Tibial artery (tissue), 4 donors: ENCODE results near the gene TRA2A.
"Not testable (repeated sequence)": the region's sequence is repeated elsewhere in the genome, so short reads cannot be mapped to it uniquely, and the experiment has no call there.

ENCODE experiments used
- DNase-seq, 2 donors: peaks; one replicate each; pipeline ENCODE4 v3.0.0-alpha.2; 2019
- H3K27ac ChIP-seq, 2 donors: fragments of 200-600 bp; sonication (generic) in 1 of 2; 1 replicate in 1 of 2; 2 replicates in 1 of 2; pipeline ENCODE4 v1.5.1; 2018 to 2019; ENCODE audit warnings: mild to moderate bottlenecking in 1 of 2
- H3K27me3 ChIP-seq, 2 donors: fragments of 200-600 bp; sonication (generic) in 1 of 2; one replicate each; pipeline versions ENCODE4 v1.5.1 to v1.6.0; 2016 to 2019
- H3K36me3 ChIP-seq, 3 donors: fragments of 200-600 bp; sonication (generic) in 2 of 3; one replicate each; pipeline ENCODE4 v1.5.1; 2016 to 2019; ENCODE audit warnings: mild to moderate bottlenecking in 2 of 3
- H3K4me1 ChIP-seq, 4 donors: fragments of 200-600 bp; sonication (generic) in 2 of 4; 1 replicate in 3 of 4; 2 replicates in 1 of 4; pipeline ENCODE4 v1.5.1; 2016 to 2019
- H3K4me3 ChIP-seq, 2 donors: fragments of 200-600 bp; sonication (generic) in 1 of 2; 1 replicate in 1 of 2; 2 replicates in 1 of 2; pipeline ENCODE4 v1.5.1; 2018 to 2019; ENCODE audit warnings: mild to moderate bottlenecking in 2 of 2
- H3K9me3 ChIP-seq, 3 donors: fragments of 200-600 bp; sonication (generic) in 1 of 3; one replicate each; pipeline ENCODE4 v1.5.1; 2016 to 2019
- intact Hi-C: fragments of 100-400 bp; cut with DNase I; formaldehyde crosslinking; loops from one replicate; pipeline ENCODE4 v1.15.0; 2023; ENCODE audit warnings: low total_unique reads
- TF ChIP-seq, protein P1 (sequence below), 2 experiments: fragments of 200-600 bp in 1 of 2; fragments of 450-650 bp in 1 of 2; IDR thresholded peaks; one replicate each; pipeline ENCODE4 v1.5.1; 2017 to 2019; ENCODE audit warnings: antibody characterized with exemption in 2 of 2, mild to moderate bottlenecking in 1 of 2, moderate library complexity in 1 of 2

Gene TRA2A

DNA sequence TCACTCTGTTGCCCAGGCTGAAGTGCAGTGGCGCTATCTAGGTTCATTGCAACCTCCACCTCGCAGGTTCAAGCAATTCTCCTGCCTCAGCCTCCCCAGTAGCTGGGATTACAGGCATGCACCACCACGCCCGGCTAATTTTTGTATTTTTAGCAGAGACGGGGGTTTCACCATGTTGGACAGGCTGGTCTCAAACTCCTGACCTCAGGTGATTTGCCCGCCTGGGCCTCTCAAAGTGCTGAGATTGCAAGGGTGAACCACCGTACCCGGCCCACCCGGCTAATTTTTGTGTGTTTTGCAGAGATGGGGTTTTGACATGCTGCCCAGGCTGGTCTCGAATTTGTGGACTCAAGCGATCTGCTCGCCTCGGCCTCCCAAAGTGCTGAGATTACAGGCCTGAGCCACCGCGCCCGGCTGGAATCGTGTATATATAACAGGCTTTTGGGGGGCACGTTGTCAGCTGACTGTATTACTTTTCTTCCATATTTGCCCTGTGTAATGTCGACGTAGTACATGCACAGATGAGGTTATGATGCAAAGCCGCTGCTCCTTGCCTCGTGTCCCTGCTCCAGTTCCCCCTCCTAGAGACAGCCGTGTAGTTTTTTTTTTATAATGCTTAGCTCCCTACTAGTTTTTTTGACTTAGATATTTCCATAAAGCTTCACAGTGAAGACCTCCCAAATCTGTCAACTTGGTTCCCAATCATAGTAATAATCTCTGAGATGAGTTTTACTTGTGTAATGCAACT lies 883 bp upstream of the TRA2A start:
- TF ChIP-seq, protein P1, sequence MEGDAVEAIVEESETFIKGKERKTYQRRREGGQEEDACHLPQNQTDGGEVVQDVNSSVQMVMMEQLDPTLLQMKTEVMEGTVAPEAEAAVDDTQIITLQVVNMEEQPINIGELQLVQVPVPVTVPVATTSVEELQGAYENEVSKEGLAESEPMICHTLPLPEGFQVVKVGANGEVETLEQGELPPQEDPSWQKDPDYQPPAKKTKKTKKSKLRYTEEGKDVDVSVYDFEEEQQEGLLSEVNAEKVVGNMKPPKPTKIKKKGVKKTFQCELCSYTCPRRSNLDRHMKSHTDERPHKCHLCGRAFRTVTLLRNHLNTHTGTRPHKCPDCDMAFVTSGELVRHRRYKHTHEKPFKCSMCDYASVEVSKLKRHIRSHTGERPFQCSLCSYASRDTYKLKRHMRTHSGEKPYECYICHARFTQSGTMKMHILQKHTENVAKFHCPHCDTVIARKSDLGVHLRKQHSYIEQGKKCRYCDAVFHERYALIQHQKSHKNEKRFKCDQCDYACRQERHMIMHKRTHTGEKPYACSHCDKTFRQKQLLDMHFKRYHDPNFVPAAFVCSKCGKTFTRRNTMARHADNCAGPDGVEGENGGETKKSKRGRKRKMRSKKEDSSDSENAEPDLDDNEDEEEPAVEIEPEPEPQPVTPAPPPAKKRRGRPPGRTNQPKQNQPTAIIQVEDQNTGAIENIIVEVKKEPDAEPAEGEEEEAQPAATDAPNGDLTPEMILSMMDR (IDR thresholded peaks at IDR 0.05), result no peak
- Histone ChIP-seq H3K27me3 (no peaks in the 10 kb centered on the region), H3K9me3 (no peaks in the 10 kb centered on the region), H3K27ac (peak overlapping the region; percentile 93 to 99), H3K4me1 (peaks cover 0 to 29% (median 18%) of the 10 kb centered on the region in 4 donors), H3K4me3 (peak overlapping the region; percentile 78 to 93), H3K36me3 (no peaks in the 10 kb centered on the region)
- intact Hi-C loops, result loop anchor here (5.0 kb wide), 1 partner anchor 65 kb away; the partner anchor contains the start of gene CCDC126
- DNase-seq, result peak in 1 of 2 donors; percentile 70

DNA sequence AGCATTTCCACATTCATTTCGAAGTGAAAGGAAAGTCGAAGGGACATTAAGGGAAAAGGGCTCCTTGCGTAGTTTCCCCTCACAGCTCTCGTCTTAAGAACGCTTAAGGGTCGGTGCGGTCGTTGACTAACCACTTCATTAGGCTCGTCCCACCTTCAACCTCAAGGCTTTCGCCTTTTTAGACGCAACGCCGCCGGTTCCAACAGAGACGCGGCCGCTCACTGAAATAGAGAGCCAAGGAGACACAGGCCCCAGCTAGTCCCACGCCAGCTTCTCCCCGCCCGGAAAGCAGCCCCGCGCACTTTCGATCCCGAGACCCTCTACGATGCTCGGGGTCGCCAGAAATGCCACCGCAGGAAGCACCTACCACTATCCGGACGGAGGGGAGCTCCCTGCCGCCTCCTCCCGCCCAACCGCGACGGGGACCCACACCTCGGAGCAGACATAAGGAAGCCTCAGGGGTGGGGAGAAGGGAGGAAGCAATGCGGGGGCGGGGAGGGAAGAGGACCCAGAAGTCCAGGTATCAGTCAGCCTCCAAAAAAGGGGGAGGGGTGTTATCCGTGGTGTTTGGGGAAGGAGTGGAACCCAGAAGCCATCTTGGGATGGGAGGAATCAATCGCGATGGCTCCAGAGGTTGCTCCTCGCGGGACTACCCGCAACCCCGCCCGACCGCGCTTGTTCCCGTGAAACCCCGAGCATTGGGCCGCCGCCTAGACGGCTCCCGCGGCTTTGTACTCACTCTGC lies 559 bp downstream of the TRA2A start:
- Histone ChIP-seq H3K27me3 (no peaks in the 10 kb centered on the region), H3K4me1 (peaks cover 0 to 44% (median 19%) of the 10 kb centered on the region in 4 donors), H3K9me3 (no peaks in the 10 kb centered on the region), H3K27ac (peak overlapping the region; percentile 93 to 99), H3K36me3 (no peaks in the 10 kb centered on the region), H3K4me3 (peak overlapping the region; percentile 78 to 93)
- intact Hi-C loops, result loop anchor here (5.0 kb wide), 1 partner anchor 66 kb away; the partner anchor contains the start of gene CCDC126
- TF ChIP-seq, protein P1 (IDR thresholded peaks at IDR 0.05), result no peak
- DNase-seq, result peak in 1 of 2 donors; percentile 53

DNA sequence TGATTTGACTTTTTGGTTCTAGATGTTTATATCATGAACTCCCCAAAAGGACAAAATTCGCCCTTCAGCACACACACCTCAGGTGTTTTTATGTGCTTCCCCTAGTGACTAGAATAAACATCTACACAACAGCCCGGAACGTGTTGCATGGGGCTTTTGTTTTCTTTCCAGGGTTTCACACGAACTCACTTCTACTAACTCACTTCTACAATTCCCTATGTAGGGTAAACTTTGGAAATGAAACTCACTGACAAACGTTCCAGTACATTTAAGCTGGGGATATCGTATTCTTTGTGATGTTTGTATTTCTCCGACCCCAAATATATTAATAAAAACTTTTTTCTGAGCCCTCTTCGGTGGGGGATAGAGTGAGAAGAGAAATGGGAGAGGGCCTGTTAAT lies 1.4 kb downstream of the TRA2A start:
- DNase-seq, result no peak
- intact Hi-C loops, result loop anchor here (5.0 kb wide), 1 partner anchor 67 kb away; the partner anchor contains the start of gene CCDC126
- peaks cover 0 to 52% (median 26%) of the 10 kb centered on the region in 4 donors for H3K4me1 ChIP-seq

DNA sequence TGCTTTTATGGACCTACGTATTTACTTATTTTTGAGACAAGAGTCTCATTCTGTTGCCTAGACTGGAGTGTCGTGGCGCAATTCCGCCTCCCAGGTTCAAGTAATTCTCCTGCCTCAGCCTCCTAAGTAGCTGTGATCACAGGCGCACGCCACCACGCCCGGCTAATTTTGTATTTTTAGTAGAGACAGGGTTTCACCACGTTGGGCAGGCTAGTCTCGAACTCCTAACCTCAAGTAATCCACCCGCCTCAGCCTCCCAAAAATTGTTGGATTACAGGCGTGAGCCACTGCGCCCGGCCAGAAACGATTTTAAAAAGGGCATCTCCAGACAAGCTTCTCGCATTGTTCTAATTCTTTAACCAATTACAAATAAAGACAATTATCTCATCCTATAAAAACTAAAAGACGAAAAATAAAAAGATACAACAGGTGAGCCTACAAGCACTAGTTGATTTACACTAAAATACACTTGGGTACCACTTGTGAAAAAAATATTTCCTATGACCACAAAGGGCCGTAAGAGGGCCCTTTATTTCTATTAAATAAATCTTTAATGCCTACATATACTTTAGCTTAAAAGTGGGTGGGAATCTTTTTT lies 2.4 kb downstream of the TRA2A start:
- Histone ChIP-seq H3K4me3 (peak overlapping the region in 1 of 2 donors; percentile 93), H3K36me3 (no peaks in the 10 kb centered on the region), H3K27me3 (no peaks in the 10 kb centered on the region), H3K27ac (no peak overlapping the region), H3K4me1 (peaks cover 0 to 61% (median 33%) of the 10 kb centered on the region in 4 donors), H3K9me3 (no peaks in the 10 kb centered on the region)
- TF ChIP-seq, protein P1 (IDR thresholded peaks at IDR 0.05), result no peak
- no peak for DNase-seq
- intact Hi-C loops, result no loop called here

More for the DNA sequence above, 1.4 kb downstream of the TRA2A start:
- Histone ChIP-seq H3K27me3 (no peaks in the 10 kb centered on the region), H3K27ac (peak overlapping the region; percentile 93 to 99), H3K4me3 (peak overlapping the region; percentile 78 to 93), H3K9me3 (no peaks in the 10 kb centered on the region), H3K36me3 (no peaks in the 10 kb centered on the region)
- TF ChIP-seq, protein P1 (IDR thresholded peaks at IDR 0.05), result no peak

DNA sequence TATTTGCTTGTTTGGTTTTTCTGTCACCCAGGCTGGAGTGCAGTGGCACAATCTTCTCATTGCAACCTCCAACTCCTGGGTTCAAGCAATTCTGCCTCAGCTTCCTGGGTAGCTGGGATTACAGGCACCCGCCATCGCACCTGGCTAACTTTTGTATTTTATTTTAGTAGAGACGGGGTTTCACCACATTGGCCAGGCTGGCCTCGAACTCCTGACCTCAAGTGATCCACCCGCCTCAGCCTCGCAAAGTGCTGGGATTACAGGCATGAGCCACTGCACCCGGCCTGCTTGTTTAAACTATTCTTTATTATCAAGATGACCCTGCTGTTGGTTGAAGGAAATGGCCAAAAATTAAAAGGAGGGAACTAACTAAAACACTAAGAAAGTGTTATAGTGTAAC lies 6.2 kb downstream of the TRA2A start:
- Histone ChIP-seq H3K4me1 (peaks cover 0 to 75% (median 38%) of the 10 kb centered on the region in 4 donors), H3K36me3 (peaks cover 10 to 11% (median 10%) of the 10 kb centered on the region in 3 donors)
- H3K27me3 ChIP-seq, intact Hi-C loops, DNase-seq, H3K4me3 ChIP-seq, H3K9me3 ChIP-seq, H3K27ac ChIP-seq: not testable (repeated sequence)
